MM.1S (cell line): ENCODE results near the gene LIMS2.
A peak's percentile ranks its signal among the peaks of the same experiment; 100 is the strongest.

ENCODE experiments used
- DNase-seq: peaks from one replicate; pipeline ENCODE4 v3.0.0-alpha.2; 2015
- H2AFZ ChIP-seq: fragments of 300-600 bp; sonication (generic); 2 replicates; pipeline ENCODE4 v1.6.0; 2016; ENCODE audit warnings: antibody characterized with exemption, low read length
- H3F3A ChIP-seq: fragments of 300-600 bp; sonication (generic); 2 replicates; pipeline ENCODE4 v1.6.1; 2016; ENCODE audit warnings: mild to moderate bottlenecking, antibody characterized with exemption, low read length, moderate library complexity, mixed read lengths; ENCODE audit not compliant: insufficient read depth
- H3K27ac ChIP-seq: fragments of 300-600 bp; sonication (generic); 2 replicates; pipeline ENCODE4 v1.5.1; 2016; ENCODE audit warnings: mild to moderate bottlenecking, low read length
- H3K27me3 ChIP-seq: fragments of 300-600 bp; sonication (generic); replicated peaks from 2 replicates; pipeline ENCODE4 v1.6.0; 2016; ENCODE audit warnings: low read length; ENCODE audit not compliant: insufficient read depth
- H3K36me3 ChIP-seq: fragments of 300-600 bp; sonication (generic); replicated peaks from 2 replicates; pipeline ENCODE4 v1.6.1; 2016; ENCODE audit warnings: mild to moderate bottlenecking, low read length, mixed read lengths; ENCODE audit not compliant: insufficient read depth
- H3K4me1 ChIP-seq: fragments of 300-600 bp; sonication (generic); 2 replicates; pipeline ENCODE4 v1.6.1; 2016; ENCODE audit warnings: low read length, mixed read lengths
- H3K4me2 ChIP-seq: fragments of 300-600 bp; sonication (generic); 2 replicates; pipeline ENCODE4 v1.6.0; 2016; ENCODE audit warnings: low read depth, low read length
- H3K4me3 ChIP-seq: fragments of 300-600 bp; sonication (generic); 2 replicates; pipeline ENCODE4 v1.5.1; 2016; ENCODE audit warnings: low read length, mixed read lengths
- H3K79me2 ChIP-seq: fragments of 300-600 bp; sonication (generic); 2 replicates; pipeline ENCODE4 v1.6.1; 2016; ENCODE audit warnings: mixed run types, low read length, mixed read lengths
- H3K9ac ChIP-seq: fragments of 300-600 bp; sonication (generic); 2 replicates; pipeline ENCODE4 v1.6.1; 2016; ENCODE audit warnings: low read length, mixed read lengths
- H3K9me2 ChIP-seq: fragments of 300-600 bp; sonication (generic); replicated peaks from 2 replicates; pipeline ENCODE4 v1.6.1; 2016; ENCODE audit warnings: mild to moderate bottlenecking, low read length, mixed read lengths; ENCODE audit not compliant: insufficient read depth
- H3K9me3 ChIP-seq: fragments of 300-600 bp; sonication (generic); replicated peaks from 2 replicates; pipeline ENCODE4 v1.6.1; 2016; ENCODE audit warnings: mild to moderate bottlenecking, low read length, mixed read lengths; ENCODE audit not compliant: insufficient read depth
- H4K20me1 ChIP-seq: fragments of 300-600 bp; sonication (generic); 2 replicates; pipeline ENCODE4 v1.6.1; 2016; ENCODE audit warnings: mild to moderate bottlenecking, low read length, moderate library complexity, mixed read lengths; ENCODE audit not compliant: insufficient read depth
- CTCF ChIP-seq: fragments of 300-600 bp; sonication (generic); IDR thresholded peaks from 2 replicates; pipeline ENCODE4 v1.5.1; 2016; ENCODE audit warnings: antibody characterized with exemption, low read length, mixed read lengths
- EZH2 ChIP-seq: fragments of 300-600 bp; sonication (generic); optimal IDR thresholded peaks from 2 replicates; pipeline ENCODE3; 2017; ENCODE audit warnings: low read depth, mild to moderate bottlenecking, antibody characterized with exemption, low read length, mixed read lengths
- EZH2phosphoT487 ChIP-seq: fragments of 300-600 bp; sonication (generic); IDR thresholded peaks from 2 replicates; pipeline ENCODE4 v1.6.1; 2018; ENCODE audit warnings: antibody characterized with exemption, low read length

Gene LIMS2

GRCh38 chr2:127705391-127706065 is 30.2 kb upstream of the LIMS2 start:
- Histone ChIP-seq H3K4me2 (no peak overlapping the region), H3K36me3 (0 out of 2 replicates have a peak, but pooled peaks cover 3% of the 10 kb centered on the region), H4K20me1 (no peaks in the 10 kb centered on the region), H3K9me3 (no peaks in the 10 kb centered on the region), H3K4me1 (peaks cover 33% of the 10 kb centered on the region), H3F3A (peaks cover 41% of the 10 kb centered on the region), H3K4me3 (no peak overlapping the region), H3K27me3 (no peaks in the 10 kb centered on the region), H3K9ac (no peak overlapping the region), H2AFZ (no peak overlapping the region), H3K27ac (peak overlapping the region; percentile 53; the same call in 1 of the 2 replicates), H3K79me2 (peaks cover 32% of the 10 kb centered on the region), H3K9me2 (no peaks in the 10 kb centered on the region)
- TF ChIP-seq EZH2 (no peak), CTCF (no peak)
- no peak for DNase-seq

- H2AFZ ChIP-seq = no peak overlapping the region
- 0 out of 2 replicates have a peak, but pooled peaks cover 3% of the 10 kb centered on the region for H3K36me3 ChIP-seq
- H3K9me3 ChIP-seq = no peaks in the 10 kb centered on the region
- peak; percentile 64 for DNase-seq
- no peak for TF ChIP-seq CTCF
- H3K9me2 ChIP-seq = no peaks in the 10 kb centered on the region
- no peak overlapping the region for H3K4me3 ChIP-seq
- peak overlapping the region; percentile 25; the same call in 1 of the 2 replicates for H3K4me2 ChIP-seq
- H3K4me1 ChIP-seq = peaks cover 37% of the 10 kb centered on the region
- H3F3A ChIP-seq = peaks cover 45% of the 10 kb centered on the region
- peak overlapping the region; percentile 53; the same call in 1 of the 2 replicates for H3K27ac ChIP-seq
- H3K9ac ChIP-seq = peak overlapping the region; percentile 3; the same call in 1 of the 2 replicates
- H3K27me3 ChIP-seq = no peaks in the 10 kb centered on the region
- H3K79me2 ChIP-seq = peaks cover 32% of the 10 kb centered on the region
- H4K20me1 ChIP-seq = no peaks in the 10 kb centered on the region
Measured at GRCh38 chr2:127704641-127705390, 29.5 kb upstream of the LIMS2 start.

GRCh38 chr2:127703282-127703681 is 28.0 kb upstream of the LIMS2 start:
- H3K36me3 ChIP-seq = 0 out of 2 replicates have a peak, but pooled peaks cover 3% of the 10 kb centered on the region
- no peak overlapping the region for H3K4me3 ChIP-seq

More at GRCh38 chr2:127703282-127703681, 28.0 kb upstream of the LIMS2 start:
- no peak overlapping the region for H3K27ac ChIP-seq
- peaks cover 37% of the 10 kb centered on the region for H3K4me1 ChIP-seq
- H3K9ac ChIP-seq = no peak overlapping the region
- H3K79me2 ChIP-seq = peaks cover 32% of the 10 kb centered on the region
- no peaks in the 10 kb centered on the region for H4K20me1 ChIP-seq
- H3K9me3 ChIP-seq = no peaks in the 10 kb centered on the region
- no peak for DNase-seq
- no peak overlapping the region for H2AFZ ChIP-seq
- no peaks in the 10 kb centered on the region for H3K9me2 ChIP-seq
- peaks cover 45% of the 10 kb centered on the region for H3F3A ChIP-seq
- TF ChIP-seq EZH2phosphoT487 = no peak
- TF ChIP-seq CTCF = no peak
- no peak for TF ChIP-seq EZH2
- H3K27me3 ChIP-seq = no peaks in the 10 kb centered on the region
- peak overlapping the region; percentile 97; the same call in 1 of the 2 replicates for H3K4me2 ChIP-seq
